Islet precursor cell (in vitro differentiated cells): ENCODE data around the gene ZMAT3.
A peak's percentile ranks its signal among the peaks of the same experiment; 100 is the strongest.
"Not testable (repeated sequence)": the region's sequence is repeated elsewhere in the genome, so short reads cannot be mapped to it uniquely, and the experiment has no call there.

Experiments
- DNase-seq: peaks from one replicate; pipeline ENCODE4 v3.0.0-alpha.2; 2018

The ZMAT3 gene

GRCh38 chr3:179067839-179068238 is 3.8 kb downstream of the ZMAT3 start:
- DNase-seq, result no peak

GRCh38 chr3:179067291-179067690 is 4.3 kb downstream of the ZMAT3 start:
- DNase-seq, result no peak

GRCh38 chr3:179063945-179064560 is 7.6 kb downstream of the ZMAT3 start:
- no peak for DNase-seq

DNA sequence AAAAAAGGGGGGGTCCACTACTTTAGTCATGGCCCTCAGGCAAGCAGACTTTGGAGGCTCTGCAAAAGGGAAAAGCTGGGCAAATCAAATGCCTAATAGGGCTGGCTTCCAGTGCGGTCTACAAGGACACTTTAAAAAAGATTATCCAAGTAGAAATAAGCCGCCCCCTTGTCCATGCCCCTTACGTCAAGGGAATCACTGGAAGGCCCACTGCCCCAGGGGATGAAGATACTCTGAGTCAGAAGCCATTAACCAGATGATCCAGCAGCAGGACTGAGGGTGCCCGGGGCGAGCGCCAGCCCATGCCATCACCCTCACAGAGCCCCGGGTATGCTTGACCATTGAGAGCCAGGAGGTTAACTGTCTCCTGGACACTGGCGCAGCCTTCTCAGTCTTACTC is 15.3 kb downstream of the ZMAT3 start:
- no peak for DNase-seq

DNA sequence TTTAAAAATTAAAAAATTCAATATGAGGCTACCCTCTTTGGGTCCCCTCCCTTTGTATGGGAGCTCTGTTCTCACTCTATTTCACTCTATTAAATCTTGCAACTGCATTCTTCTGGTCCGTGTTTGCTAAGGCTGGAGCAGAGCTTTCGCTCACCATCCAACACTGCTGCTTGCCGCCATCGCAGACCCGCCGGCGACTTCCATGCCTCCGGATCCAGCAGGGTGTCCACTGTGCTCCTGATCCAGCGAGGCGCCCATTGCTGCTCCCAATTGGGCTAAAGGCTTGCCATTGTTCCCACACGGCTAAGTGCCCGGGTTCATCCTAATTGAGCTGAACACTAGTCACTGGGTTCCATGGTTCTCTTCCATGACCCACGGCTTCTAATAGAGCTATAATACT is 17.0 kb downstream of the ZMAT3 start:
- not testable (repeated sequence) for DNase-seq

DNA sequence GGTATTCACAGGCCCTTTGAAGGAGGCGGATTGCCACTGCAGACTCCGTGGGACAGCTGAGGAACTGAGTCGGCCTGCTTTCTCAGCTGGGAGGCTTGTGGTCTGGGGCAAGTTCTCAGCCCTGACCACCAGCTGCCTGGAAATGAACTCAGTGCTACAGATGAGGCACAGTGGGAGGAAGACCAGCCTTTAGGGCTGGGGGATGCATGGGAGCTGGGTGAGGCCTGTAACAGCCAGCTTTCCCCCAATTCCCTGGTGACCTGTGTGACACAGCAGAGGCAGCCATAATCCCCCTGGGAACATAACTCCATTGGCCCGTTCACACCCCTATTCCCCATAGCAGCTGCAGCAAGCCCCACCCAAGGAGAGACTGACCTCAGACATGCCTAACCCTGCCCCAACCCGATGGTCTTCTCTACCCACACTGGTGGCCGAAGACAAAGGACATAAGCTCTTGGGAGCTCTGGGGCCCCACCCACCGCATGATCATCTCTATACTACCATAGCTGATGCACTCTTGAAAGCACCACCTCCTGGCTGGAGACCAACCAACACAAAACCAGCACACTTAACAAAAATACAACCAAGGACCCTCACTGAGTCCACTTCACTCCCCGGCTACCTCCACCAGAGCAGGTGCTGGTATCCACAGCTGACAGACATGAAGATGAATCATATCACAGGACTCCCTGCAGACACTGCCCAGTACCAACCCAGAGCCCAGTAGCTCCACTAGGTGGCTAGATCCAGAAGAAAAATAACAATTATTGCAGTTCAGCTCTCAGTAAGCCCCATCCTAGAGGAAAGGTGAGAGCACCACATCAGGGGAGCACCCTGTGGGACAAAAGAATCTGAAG is 24.9 kb downstream of the ZMAT3 start:
- no peak for DNase-seq

DNA sequence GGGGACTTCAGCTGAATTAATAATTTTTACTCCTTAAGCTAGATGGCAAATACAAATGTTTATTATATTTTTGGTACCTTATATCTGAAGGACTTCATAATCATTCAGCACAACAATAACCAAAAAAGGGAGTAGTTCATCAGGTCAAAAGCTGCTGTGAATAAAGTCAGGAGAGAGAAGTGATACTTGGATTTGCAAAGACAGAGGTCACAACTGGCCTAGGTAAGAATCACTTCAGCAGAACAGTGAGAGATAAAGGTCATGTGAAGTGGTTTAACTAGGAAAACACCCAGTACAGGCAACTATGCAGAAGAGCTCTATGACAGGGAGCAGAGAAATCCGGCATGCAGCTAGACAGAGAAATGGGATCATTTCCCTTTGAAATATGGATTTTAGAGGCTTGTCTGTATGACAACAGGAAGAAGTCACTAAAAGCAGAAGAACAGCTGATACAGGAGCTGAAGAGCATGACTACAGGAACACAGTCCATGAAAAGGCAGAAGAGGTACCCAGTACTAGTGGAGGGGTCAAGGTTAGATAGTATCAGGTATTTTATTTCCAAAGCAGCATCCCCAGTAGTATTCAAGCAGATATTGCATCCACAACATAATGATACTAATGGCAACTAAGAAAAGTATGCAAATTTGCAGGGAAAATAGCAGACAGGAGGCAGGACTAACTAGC is 25.7 kb downstream of the ZMAT3 start:
- DNase-seq, result no peak

GRCh38 chr3:179038899-179039251 is 32.7 kb downstream of the ZMAT3 start:
- DNase-seq, result not testable (repeated sequence)

DNA sequence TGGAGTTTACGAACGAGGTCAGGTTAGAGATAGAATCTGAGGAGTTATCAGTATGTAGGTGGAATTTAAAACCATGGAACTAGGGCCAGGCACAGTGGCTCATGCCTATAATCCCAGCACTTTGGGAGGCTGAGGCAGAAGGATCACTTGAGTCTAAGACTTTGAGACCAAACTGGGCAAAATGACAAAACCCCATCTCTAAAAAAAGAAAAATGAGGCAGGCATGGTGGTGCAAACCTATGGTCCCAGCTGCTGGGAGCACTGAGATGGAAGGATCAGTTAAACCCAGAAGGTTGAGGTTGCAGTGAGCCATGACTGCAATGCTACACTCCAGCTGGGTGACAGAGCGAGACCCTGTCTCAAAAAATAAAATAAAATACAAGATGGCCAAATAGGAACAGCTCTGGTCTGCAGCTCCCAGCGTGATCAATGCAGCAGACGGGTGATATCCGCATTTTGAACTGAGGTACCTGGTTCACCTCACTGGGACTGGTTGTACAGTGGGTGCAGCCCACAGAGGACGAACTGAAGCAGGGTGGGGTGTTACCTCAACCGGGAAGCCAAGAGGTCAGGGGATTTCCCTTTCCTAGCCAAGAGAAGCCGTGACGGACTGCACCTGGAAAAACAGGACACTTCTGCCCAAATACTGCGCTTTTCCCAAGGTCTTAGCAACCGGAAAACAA is 33.3 kb downstream of the ZMAT3 start:
- DNase-seq, result no peak

DNA sequence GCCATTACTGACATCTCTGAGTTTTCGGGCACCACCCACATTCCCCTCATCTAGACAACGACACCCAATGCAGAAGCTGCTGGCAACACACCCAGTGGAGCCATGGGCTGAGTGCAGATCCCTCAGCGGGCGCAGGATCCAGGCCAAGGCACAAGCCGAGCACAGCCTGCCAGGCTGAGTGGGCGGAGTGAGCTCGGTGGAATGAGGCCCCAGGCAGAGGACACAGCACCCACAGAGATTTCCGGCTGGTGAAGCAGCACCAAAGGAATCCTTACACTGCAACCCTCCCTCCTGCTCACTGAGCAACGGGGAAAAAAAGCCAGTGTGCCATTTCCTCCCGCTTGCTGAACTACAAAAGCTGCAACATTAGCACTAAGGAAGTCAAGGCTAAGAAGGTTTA is 34.3 kb downstream of the ZMAT3 start:
- peak; percentile 77 for DNase-seq

DNA sequence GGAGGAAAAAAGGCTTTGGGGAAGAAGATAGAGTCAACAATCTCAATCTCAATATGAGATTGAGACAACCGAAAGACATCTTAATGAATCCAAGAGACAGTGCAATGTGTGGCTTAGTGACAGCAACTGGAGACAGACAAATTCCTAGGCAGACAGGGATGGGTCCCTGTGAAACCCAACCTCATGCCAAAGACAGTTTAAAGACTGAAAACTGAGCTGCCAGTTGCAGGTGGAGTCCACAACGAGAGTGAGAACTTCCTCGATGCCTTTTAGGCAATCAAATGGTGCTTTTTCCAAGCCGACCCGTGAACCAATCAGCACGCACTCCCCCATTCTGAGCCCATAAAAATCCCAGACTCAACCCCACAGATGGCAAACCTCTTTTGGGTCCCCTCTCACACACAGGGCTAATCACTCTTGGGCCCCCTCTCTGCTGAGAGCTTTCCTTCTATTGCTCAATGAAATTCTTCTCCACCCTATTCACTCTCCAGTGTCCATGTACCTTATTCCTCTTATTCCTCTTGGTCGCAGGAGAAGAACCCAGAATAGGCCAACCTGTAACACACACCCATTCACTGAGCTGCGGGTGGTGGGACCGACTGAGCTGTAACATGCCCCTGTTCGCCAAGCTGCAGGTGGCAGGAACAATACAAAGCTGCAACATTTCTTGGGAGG is 34.8 kb downstream of the ZMAT3 start:
- no peak for DNase-seq

DNA sequence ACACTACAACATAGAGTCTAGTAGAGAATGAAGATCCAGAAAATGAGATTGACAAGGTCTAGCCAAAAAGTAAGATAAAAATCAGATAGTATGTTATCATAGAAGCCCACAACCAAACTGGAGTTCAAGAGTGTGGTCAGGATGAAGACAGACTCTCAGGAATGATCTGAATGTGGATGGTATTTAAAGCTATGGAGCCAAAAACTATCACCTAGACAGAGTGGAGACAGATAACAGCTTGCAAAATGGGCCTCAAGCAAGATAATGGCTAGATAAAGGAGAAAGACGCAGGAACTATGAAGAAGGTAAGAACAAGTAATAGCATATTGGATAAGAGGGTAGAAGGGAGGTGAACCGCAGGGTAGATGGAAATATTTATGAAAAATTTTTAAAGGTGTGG is 35.4 kb downstream of the ZMAT3 start:
- DNase-seq, result no peak

- DNase-seq, result no peak
These were observed 36.4 kb downstream of the ZMAT3 start for GRCh38 chr3:179035232-179035631.

DNA sequence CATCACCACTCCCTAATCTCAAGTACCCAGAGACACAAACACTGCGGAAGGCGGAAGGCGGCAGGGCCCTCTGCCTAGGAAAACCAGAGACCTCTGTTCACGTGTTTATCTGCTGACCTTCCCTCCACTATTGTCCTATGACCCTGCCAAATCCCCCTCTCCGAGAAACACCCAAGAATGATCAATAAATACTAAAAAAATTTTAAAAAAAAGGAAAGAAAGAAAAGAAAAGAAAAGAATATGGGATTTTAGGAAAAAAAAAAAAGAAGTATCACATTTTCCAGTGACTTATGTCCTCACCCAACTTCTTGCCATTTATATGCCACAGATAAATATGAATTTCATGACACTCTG is 38.3 kb downstream of the ZMAT3 start:
- not testable (repeated sequence) for DNase-seq

DNA sequence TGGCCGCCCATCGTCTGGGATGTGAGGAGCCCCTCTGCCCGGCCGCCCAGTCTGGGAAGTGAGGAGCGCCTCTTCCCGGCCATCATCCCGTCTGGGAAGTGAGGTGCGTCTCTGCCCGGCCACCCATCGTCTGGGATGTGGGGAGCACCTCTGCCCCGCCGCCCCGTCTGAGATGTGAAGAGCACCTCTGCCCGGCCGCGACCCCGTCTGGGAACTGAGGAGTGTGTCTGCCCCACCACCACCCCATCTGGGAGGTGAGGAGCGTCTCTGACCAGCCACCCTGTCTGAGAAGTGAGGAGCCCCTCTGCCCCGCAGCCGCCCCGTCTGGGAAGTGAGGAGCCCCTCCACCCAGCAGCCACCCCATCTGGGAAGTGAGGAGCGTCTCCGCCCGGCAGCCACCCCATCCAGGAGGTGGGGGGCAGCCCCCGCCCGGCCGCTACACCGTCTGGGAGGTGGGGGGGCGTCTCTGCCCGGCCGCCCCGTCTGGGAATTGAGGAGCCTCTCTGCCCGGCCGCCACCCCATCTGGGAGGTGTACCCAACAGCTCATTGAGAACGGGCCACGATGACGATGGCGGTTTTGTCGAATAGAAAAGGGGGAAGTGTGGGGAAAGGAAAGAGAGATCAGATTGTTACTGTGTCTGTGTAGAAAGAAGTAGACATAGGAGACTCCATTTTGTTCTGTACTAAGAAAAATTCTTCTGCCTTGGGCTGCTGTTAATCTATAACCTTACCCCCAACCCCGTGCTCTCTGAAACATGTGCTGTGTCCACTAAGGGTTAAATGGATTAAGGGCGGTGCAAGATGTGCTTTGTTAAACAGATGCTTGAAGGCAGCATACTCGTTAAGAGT is 38.9 kb downstream of the ZMAT3 start:
- not testable (repeated sequence) for DNase-seq

GRCh38 chr3:179029096-179029495 is 42.5 kb downstream of the ZMAT3 start:
- DNase-seq, result no peak

- DNase-seq, result no peak
These were observed 43.2 kb downstream of the ZMAT3 start for GRCh38 chr3:179028408-179028807.

DNA sequence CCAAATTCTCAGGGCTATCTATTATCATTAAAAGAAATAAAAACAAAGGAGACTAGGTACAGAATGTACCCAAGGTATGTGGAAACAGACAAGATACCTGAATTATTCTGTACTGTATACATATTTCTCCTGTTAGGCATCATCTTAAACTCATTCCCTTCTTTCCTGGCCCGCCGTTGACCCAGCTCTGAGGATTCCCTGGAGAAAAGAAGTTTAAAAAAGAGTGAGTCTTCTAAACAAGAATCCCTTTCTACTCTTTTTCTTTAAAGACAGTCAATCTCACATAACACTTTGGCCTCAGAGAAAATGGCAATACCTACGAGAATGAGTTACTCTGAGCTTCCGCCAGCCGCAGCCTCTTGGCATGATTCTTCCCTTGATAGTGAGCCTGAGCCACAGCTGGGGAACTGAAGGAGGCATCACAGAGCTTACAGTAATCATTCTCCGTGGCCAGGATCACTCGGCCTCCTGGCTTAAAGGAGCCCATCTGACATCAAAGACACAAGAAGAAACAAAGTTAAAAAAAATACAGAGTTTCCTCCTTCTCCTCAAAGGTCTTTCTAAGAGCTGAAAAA is 44.2 kb downstream of the ZMAT3 start:
- DNase-seq, result no peak

- DNase-seq, result no peak
These were observed 45.0 kb downstream of the ZMAT3 start for GRCh38 chr3:179026636-179027035.

DNA sequence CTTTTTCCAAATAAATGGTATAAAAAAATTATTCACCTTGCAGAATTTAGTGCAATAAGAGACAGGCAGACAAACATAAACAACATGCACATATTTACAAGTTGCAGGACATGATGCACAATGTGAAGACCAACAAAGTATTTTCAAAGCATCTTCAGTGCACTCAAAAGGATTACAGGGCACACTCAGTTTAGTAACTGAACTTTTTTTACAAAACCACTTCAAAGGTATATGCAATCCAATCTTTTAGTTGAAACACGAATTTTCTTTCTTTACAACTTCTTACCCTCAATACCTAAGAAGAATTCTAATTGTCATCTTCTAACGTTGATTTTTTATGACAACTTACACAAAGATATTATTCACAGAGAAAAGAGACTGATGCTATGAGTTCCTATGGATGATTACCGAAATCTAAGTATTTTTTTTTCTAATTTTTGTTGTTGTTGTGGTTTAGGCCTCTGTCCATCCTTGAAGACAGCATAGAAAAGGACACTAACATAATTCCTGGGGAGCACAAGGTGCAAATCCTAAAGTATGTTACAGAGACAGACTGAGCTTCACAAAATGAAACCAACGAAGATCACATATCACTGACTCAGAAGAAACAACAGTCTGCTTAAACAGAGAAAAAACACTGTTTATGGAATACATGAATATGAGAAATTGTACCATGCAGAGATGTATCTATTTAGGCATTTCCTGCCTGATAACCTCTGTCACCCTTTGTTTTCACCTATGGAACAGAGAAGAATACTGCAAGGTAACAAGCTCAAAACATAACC is 50.3 kb downstream of the ZMAT3 start:
- no peak for DNase-seq

DNA sequence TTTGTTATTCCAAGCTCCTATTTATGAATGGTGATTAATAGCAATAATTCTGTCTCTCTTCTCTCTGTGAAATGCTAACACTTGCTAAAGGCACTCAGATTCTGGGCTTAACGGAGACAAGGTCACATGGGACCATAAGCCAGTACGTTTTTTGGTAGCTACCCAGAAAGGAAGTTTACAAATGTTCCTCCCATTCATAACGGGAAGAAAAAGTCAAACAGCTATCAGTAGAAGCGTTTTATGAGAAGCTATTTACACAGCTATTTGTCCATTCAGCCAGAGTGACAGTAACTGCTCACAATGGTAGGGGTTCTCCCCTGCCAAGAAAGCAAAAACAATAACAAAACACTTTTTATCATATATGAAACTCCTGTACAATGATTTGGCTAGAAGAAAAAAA is 51.5 kb downstream of the ZMAT3 start:
- no peak for DNase-seq
